ENCODE data around the gene TNFRSF18.

- TF ChIP-seq POLR2AphosphoS5 (IDR thresholded peaks at IDR 0.05; ENCODE audit: low read depth, low read length) (no peak), TAF1 (IDR thresholded peaks at IDR 0.05; ENCODE audit: borderline replicate concordance, insufficient read depth, low read length) (no peak), SIN3A (IDR thresholded peaks at IDR 0.05; ENCODE audit: borderline replicate concordance, insufficient read depth, low read length) (no peak)
- TF ChIP-seq, protein P1, sequence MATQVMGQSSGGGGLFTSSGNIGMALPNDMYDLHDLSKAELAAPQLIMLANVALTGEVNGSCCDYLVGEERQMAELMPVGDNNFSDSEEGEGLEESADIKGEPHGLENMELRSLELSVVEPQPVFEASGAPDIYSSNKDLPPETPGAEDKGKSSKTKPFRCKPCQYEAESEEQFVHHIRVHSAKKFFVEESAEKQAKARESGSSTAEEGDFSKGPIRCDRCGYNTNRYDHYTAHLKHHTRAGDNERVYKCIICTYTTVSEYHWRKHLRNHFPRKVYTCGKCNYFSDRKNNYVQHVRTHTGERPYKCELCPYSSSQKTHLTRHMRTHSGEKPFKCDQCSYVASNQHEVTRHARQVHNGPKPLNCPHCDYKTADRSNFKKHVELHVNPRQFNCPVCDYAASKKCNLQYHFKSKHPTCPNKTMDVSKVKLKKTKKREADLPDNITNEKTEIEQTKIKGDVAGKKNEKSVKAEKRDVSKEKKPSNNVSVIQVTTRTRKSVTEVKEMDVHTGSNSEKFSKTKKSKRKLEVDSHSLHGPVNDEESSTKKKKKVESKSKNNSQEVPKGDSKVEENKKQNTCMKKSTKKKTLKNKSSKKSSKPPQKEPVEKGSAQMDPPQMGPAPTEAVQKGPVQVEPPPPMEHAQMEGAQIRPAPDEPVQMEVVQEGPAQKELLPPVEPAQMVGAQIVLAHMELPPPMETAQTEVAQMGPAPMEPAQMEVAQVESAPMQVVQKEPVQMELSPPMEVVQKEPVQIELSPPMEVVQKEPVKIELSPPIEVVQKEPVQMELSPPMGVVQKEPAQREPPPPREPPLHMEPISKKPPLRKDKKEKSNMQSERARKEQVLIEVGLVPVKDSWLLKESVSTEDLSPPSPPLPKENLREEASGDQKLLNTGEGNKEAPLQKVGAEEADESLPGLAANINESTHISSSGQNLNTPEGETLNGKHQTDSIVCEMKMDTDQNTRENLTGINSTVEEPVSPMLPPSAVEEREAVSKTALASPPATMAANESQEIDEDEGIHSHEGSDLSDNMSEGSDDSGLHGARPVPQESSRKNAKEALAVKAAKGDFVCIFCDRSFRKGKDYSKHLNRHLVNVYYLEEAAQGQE (IDR thresholded peaks at IDR 0.05; ENCODE audit: insufficient read depth in 1 of 2, low read depth in 2 of 2, low read length in 2 of 2) = no peak
Measured at GRCh38 chr1:1254667-1254998, 48.2 kb upstream of the TNFRSF18 start.

Measured in PFSK-1 (cell line).